ENCODE measurements around the gene GCHFR. TPM values are rescaled to one million over a fixed set of nuclear protein-coding genes. Genes with fewer than 3 reads are reported as not detected.

GCHFR gene
- polyA plus RNA-seq, 10 donors = 1.3 to 7.9 (median 4.7) TPM

DNA sequence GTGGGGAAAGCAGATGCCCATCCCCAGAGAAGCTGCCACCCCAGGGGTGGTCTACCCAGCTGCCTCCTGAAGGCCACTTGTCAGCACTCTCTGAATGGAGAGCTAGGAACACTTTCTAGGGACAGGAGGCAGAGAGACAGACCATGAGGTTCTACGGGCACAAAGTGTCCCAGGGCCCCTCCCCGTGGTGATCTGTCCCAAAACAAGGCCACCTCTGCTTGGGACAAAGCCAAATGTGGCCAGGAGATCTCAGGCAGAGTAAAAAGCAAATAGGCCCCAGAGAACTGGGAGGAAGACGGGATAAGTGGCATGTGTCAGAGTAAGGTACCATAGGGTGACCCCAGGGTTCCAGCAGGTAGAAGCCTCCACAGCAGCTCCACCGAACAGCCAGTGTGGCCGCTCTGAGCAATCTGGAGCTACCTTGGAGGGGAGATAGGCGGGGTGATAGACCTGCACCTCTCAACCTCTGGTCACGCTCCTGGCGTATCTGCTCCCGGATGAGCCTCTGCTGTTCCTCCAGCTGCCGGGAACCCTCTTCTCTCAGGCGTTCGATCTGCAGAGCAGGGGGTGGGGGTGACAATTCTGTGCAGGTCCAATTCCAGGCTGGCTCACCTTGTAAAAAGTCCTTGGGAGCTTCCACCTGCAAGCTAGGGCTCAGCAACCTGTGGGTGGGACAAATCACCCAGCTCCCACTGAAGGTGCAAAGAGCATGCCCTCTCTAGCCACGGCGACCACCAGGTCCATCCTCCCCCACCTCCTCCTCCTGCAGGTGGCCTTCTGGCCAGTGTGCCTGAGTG lies 12.1 kb downstream of the GCHFR start:
- DNase-seq = no peak

DNA sequence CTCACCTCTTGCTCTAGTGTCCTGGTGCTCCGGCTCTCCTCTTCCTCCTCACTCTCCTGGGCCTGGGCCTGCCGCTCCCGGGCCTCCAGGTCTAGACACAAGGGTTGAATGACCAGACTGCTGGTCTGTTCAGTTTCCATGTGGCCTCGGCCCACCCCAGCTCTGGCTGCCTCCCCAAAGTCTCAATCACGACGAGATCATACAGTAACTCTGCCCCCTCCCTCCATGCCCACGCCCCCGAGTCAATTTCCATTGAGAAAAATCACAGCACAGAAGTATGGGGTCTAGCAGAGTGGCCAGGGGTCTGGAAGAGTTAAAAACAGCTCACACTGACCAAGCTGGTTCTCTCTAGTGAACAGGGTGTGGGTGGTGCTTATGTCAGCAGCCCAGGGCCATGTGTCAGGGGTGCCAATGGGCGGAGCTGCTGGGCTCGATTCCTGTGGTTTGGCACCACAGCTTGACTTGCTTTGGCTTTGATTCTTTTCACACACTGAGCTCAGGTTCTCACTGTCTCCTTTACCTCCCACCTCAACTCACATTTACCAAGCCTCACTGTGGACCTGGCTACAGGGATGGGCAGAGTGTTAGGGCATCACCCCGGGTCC lies 12.8 kb downstream of the GCHFR start:
- DNase-seq = no peak

DNA sequence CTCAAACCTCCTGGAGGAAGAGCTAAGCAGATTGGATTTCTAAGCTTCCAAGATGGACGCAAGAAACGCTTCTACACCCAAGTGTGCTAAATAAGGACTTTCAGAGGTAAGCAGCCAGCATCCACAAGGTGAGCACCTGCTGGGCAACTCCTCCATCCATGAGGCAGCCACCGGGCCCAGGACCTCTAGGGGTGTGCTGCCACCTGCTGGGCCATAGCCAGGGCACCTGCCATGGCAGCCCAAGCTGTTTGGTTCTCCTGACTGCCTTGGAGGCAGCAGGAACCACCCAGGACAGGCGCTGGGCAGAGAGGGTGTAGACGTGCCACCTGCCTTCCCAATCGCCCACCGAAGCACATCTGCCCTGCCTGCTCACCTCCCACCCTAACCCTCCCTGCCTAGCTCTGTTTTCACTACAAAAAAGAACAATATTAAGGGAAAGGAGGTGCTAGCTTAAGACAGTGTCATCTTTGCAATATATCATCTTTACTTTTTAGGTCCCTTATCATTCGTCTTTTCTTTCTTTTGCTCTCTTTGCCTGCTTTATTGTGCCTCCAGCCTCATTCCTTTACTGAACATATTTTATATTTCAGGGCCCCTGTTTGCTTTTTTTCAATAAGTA lies 18.9 kb downstream of the GCHFR start:
- no peak for DNase-seq

DNA sequence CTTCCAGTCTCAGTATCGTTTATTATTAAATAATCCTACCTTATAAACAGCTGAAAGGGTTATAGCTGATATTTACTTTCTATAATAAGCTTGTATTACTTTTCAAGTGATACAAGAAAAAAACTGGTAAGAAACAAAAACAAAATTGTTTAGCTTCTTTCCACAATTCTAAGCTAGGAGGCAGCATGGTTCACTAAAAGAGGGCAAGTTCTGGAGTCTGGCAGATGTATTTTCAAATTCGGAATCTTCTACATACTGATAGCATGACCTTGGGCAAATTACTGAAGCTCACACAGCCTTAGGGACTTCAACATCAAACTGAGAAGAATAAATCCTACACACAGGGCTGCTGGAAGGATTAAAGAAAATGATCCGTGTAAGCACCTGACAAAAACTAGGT lies 21.3 kb downstream of the GCHFR start:
- no peak for DNase-seq

DNA sequence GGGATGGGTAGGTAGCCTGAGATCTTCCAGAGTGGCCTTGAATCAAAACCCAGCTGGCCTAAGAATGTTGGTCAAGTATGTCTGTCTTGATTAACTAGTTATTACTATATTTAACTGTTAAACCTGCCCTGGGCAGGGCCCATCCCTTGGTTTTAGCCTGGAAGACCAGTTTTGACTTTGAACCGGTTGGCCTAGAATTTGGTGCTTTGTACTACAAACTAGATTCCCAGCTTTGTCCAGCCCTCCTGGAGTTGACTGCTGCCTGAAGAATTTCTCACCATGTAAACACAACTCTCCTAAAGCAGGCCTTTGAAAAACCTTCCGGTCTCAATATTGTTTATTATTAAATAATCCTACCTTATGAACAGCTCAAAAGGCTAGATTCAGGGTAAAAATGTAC lies 21.9 kb downstream of the GCHFR start:
- no peak for DNase-seq

DNA sequence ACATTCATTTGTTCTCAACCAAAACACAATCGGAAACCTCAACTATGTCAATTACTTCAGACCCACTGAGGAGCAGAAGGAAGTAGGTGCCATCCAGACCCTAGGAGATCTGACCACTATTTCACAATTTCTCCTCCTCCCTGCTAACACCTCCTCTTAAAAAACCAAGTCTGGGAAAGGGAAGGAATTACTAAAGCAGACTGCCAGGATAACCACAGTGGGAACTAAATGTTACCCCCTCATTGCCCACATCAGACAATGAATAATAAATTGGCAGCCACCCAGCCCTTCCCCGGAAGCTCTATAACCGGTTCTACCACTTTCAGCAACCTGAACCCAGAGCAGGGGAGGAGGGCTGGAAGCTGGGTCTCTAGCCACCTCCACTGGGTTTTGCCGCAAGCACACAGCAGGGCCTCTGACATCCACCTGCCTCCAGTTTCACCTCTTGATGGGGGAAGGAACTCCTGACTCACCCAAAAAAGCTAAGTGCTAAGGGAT lies 23.5 kb downstream of the GCHFR start:
- no peak for DNase-seq

DNA sequence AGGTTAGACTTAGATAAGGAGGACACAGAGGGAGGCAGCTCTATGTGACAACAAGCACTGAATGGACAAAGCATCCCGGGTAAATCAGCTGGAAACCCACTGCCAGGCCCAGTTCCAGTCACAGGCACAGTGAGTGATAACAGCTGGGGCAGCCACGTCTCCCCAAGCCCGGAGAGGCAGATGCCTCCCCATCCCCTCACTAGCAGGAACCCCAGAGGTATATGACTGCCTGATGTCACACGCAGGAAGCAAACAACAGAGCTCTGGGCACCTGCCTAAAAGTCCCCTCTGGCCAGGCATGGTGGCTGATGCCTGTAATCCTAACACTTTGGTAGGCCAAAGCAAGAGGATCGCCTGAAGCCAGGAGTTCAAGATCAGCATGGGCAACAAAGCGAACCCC lies 24.1 kb downstream of the GCHFR start:
- no peak for DNase-seq

DNA sequence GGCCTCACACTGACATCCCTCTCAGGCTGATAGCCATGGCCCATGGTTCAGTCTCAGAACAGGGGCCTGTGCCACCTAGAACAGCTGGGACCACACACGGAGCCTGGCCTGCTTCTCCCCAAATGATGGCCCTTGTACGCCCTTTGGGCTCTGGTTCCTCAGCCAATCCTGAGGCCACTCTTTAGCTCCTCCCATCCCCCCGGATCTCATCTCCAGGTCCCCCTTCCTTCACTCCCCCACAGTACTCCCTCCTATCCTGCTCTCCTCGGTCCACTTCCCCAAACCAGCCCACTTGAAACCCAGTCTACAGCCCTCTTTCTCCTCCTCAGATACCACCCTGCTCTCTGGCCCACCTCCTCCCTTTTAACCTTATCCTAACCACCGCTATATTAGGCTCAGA lies 25.3 kb downstream of the GCHFR start:
- DNase-seq = no peak

DNA sequence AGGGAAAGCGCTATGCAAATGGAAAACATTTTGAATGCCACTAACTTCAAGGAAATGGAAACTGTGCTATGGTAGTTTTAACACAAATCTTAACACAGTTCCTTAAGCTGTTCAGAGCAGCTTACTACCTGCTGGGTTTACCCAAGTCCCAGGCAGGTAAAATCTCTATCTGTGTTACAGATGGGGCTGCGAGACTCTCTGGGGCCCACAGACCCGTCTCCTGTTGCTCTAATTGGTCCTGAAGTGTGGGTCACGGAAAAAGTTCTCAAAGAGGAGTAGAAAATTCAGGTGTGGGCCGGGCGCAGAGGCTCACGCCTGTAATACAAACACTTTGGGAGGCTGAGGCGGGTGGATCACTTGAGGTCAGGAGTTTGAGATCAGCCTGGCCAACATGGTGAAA lies 26.1 kb downstream of the GCHFR start:
- DNase-seq = no peak

DNA sequence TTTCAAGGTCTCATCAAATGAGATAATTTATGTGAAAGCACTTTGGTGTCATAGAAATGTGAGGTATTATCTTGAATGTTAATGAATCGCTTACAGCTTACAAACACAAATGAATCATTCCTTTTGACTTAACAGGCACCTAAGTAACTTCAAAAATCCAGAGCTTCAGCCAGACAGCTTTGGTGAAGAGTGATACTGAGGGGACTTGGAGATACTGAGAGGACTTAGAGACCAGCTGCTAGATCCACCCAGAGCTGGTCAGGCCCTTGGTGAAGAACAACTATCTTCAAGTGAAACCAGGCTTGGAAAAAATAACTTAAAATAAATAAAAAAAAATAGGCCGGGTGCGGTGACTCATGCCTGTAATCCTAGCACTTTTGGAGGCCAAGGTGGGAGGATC lies 26.9 kb downstream of the GCHFR start:
- no peak for DNase-seq

DNA sequence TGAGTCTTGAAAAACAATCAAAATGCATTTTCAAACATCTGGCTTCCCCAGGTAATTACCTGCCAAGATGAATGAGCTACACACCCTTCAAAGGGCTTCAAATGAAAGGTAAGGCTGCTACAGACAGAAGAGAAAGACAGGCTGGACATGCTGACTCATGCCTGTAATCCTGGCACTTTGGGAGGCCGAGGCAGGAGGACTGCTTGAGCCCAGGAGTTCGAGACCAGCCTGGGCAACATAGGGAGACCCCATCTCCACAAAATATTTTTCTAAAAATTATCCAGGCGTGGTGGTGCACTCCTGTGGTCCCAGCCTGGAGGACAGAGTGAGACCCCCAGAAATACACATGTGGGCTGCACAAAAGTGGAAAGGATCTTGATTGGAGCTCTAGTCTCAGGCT lies 28.5 kb downstream of the GCHFR start:
- no peak for DNase-seq

DNA sequence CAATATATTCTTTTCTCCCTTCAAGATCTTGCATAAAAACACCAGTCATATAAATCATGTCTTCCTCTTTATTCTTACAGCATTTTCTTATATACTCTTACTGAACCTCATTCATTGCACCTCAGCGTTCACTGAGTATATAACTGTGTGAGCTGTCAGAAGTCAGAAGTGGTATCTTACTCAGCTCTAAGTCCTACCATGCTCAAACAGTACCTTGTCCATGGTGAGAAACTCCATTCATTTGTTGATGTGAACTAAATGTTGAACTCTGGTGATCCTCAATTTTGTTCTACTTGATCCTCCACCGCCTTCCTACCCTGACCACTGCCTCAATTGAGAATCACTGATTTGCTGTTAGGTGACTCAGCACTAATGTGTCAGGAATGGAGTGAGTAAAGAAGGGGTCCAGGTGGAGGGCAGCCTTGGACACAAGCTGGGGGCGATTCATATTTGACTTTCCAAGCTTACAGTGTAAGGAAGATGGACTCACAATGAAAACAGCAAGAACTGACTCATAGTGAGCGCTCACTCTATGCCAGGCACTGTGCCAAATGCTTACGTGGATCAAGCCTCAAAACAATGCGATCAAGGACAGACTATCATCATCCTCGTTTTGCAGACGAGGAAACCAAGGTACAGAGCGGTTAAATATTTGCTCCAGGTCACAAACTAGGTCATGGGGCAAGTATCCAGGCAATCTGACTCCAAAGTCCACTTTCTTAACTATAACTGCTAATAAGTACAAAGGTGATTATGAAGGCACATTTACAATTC lies 29.5 kb downstream of the GCHFR start:
- peak in 1 of 3 donors; percentile 78 for DNase-seq

DNA sequence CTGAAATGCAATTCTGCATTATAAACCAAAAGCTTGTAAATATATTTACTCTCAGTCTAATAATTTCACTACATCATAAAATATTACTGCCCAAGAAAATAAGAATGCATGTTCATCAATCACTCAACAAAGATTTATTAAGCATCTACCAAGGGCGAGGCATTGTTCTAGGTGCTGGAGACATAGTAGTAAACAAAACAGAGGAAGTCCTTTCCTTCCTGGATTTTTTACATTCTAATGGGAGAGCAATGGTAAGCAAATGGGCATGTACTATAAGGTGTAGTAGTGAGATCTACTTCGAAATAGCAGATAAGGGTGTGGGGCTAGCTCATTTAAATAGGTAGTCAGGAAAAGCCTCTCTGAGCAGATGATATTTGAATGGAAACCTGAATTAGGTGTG lies 32.2 kb downstream of the GCHFR start:
- no peak for DNase-seq

DNA sequence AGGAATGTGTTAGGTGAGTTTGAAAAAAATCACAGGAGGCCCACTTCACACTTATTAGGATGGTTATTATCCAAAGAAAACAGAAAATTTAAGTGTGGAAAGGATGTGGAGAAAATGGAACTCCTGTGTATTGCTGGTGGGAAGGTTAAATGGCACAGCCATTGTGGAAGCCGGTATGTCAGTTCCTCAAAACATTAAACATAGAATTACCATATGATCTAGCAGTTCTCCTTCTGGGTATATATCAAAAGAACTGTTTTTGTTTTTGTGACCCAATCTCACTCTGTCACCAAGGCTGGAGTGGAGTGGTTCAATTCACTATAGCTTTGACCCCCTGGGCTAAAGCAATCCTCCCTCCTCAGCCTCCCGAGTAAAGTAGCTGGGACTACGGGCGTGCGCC lies 32.6 kb downstream of the GCHFR start:
- DNase-seq = no peak

DNA sequence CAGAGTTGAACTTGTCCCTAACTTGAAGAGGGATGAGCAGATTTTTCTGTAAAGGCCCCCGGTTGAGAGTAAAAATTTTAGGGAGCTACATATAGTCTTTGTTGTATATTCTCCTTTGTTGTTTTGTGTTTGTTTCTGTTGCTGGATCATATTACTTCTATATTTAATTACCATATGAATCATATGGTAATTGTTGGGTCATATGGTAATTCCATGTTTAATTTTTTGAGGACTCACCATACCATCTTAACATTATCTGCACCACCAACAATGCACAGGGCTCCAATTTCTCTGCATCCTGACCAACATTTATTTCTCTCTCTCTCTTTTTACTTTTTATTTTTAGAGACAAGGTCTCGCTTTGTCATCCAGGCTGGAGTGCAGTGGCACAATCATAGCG lies 35.7 kb downstream of the GCHFR start:
- DNase-seq = no peak

DNA sequence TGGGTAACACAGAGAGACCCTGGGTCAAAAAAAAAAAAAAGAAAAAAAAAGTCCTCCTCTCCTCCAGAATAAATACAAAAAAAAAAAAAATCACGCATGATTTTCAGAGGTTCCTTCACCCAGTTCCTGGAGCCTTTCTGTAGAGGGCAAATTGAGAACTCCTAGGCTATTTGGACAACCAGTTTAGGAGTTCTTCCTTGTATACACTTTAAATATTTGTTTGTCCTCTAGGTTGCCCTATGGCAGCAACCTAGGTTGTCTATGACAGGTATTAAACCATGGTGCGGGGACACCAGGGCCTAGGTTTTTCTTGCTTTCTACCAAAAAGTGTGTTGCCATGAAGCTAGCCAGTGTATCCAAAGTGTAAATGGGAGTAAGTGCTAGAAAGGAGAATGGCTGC lies 39.2 kb downstream of the GCHFR start:
- DNase-seq = no peak

DNA sequence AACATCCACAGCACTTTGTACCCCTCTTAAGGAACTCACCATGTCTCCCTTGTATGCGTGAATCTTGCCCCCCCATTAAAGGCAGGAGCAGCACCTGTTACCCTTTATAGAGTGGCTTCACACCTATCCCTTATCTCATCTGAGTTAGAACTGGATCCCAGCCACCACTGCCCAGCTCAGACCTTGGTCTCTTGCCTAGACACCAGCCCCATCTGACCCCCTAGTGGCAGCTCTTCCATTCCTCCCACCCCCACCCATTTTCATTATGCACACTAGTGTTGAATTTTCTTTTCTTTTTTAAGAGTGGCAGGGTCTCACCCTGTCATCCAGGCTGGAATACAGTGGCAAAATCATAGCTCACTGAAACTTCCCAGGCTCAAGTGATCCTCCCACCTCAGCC lies 39.8 kb downstream of the GCHFR start:
- DNase-seq = no peak

DNA sequence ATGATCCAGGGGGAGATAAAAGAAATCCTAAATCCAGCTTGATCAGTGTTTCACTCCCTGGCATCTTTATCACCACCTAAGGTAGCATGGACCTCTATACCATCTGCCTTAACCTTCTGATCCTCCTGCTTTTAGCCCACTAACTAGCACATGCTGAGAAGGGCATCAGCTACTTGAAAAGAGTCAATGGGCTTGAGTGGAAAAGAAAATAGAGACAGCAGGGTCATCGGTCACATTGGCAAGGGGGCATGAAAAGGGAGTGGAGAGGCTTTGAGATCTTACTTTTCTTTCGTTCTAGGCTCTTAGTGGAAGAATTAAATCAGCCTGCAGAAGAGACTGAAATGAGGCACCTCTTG lies 42.8 kb downstream of the GCHFR start:
- no peak for DNase-seq

DNA sequence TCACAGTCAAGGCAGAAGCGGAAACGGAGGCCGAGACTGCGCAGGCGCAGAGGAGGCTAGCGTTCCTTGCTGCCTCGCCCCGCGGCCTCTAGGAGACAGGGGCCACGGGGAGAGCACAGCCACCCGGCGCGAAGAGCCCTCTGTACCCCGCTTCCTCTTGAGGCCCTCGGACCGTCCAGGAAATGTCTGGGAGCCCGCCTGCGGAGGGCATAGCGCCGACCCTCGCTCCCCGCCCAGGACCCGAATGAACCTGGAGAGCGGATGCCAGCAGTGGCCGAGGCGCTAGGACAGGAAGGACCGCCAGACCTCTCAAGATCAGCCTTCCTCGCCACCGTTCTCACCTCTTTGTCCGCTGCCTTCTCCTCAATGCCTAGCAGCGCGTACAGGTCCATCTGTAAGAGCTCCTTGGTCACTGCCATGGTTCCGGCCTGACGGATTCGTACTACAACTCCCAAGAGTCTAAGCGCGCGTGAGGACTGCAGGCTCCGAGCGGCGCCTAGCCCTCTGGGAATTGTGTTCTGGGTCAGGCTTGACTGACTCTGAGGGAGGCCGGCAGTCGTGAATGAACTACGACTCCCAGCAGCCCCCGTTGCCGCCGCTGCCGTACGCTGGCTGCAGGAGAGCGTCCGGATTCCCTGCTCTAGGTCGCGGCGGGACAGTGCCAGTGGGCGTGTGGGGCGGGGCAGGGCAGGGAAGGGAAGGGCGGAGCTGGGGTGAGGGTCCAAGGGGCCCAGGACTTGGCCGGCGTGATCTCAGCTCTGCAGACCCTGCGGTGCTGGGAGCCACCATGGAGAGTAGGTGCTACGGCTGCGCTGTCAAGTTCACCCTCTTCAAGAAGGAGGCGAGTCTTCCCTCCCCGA lies 43.4 kb downstream of the GCHFR start, which contains the start of the genes DNAJC17 and ZFYVE19:
Gene DNAJC17, minus strand, starts transcription at position 446 of the 860 bp plus-strand sequence. Its CDS starts 27 bp downstream, at position 419.
Gene ZFYVE19, plus strand, starts transcription at position 62 of the 860 bp plus-strand sequence. Its CDS starts 501 bp downstream, at position 563.
- peak; percentile 98 to 100 (median 99) for DNase-seq

DNA sequence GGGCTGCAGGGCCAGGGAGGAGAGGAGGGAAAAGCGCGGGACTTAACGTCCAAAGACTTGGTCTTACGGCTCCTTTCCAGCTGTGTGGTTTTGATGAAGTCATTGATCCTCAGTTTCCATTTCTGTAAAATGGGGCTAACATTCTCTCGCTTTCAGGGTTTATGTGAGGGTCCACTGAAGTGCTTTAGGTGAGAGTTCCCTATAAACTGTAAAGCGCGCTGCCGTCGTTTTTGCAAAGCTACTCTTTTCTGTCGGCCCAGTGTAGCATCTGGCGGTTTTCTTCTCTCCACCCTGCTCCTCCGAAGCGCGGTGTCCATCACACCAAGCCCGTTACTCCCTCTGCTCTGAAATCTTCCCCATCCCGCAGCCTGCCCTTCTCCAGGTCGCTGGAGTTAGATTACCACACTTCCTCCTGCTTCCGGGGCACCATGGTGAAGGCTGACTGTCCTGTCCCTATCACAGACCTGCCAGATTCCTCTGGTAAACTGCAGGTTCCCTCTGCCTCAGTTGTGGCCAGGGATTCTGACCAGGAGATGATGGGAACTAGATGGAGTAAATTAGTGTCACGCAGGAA lies 44.1 kb downstream of the GCHFR start:
- peak in 1 of 3 donors; percentile 17 for DNase-seq
